Sigmoid colon (tissue), 7 donors: ENCODE data around the gene SEPTIN14. TPM values are rescaled to one million over a fixed set of nuclear protein-coding genes. Genes with fewer than 3 reads are reported as not detected.
"Not testable (repeated sequence)": the region's sequence is repeated elsewhere in the genome, so short reads cannot be mapped to it uniquely, and the experiment has no call there.

Experiments
- DNase-seq: peaks from one replicate; pipeline ENCODE4 v3.0.0-alpha.2; 2019
- H3K27ac ChIP-seq, 4 donors: fragments of 200-600 bp; sonication (generic); one replicate each; pipeline ENCODE4 v1.5.1; 2016 to 2019; ENCODE audit warnings: mild to moderate bottlenecking in 1 of 4
- H3K27me3 ChIP-seq, 3 donors: fragments of 200-600 bp; sonication (generic); one replicate each; pipeline ENCODE4 v1.5.1; 2019; ENCODE audit warnings: mild to moderate bottlenecking in 1 of 3
- H3K36me3 ChIP-seq, 4 donors: fragments of 200-600 bp; sonication (generic); one replicate each; pipeline ENCODE4 v1.5.1; 2016 to 2019
- H3K4me1 ChIP-seq, 4 donors: fragments of 200-600 bp; sonication (generic); one replicate each; pipeline ENCODE4 v1.5.1; 2017 to 2019
- H3K4me3 ChIP-seq, 4 donors: fragments of 200-600 bp; sonication (generic); one replicate each; pipeline ENCODE4 v1.5.1; 2017 to 2019; ENCODE audit warnings: mild to moderate bottlenecking in 2 of 4, moderate library complexity in 1 of 4
- H3K9me3 ChIP-seq, 4 donors: fragments of 200-600 bp in 3 of 4; sonication (generic) in 3 of 4; one replicate each; pipeline versions ENCODE4 v1.5.1 to v1.6.1; 2013 to 2019
- EP300 ChIP-seq, 4 donors: sonication (generic); formaldehyde crosslinking; IDR thresholded peaks; one replicate each; pipeline ENCODE4 v1.6.1; 2017; ENCODE audit warnings: antibody characterized with exemption in 4 of 4
- POLR2A ChIP-seq, 2 donors: fragments of 450-650 bp; IDR thresholded peaks; one replicate each; pipeline ENCODE4 v1.6.1; 2016; ENCODE audit warnings: antibody characterized with exemption in 2 of 2, mild to moderate bottlenecking in 2 of 2, moderate library complexity in 2 of 2
- POLR2AphosphoS5 ChIP-seq, 4 donors: sonication (generic); formaldehyde crosslinking; IDR thresholded peaks; one replicate each; pipeline ENCODE4 v1.6.1; 2017; ENCODE audit warnings: antibody characterized with exemption in 4 of 4
- WGBS, 2 donors: extraction: QIAGEN DNeasy Blood & Tissue Kit; methylation state at CpG; one replicate each; pipeline ENCODE4 v1.1.7; 2013; 5-methylcytosine and 5-hydroxymethylcytosine counted together
- intact Hi-C: fragments of 100-400 bp; cut with DNase I; formaldehyde crosslinking; loops from one replicate; pipeline ENCODE4 v1.15.1; 2023
- polyA plus RNA-seq, 3 donors: library from polyadenylated mRNA; stranded (reverse); fragments of 200-250 nt; gene quantifications; one replicate each; pipeline ENCODE4 v1.2.3, GENCODE V29; 2013
- total RNA-seq, 4 donors: library from RNA; depleted of rRNA; stranded (reverse); fragments of >200 nt; gene quantifications; one replicate each; pipeline ENCODE4 v1.1.0, GENCODE V29; 2016
- TF ChIP-seq, protein P1 (sequence below), 4 experiments: fragments of 450-650 bp in 3 of 4; fragments of 200-600 bp in 1 of 4; IDR thresholded peaks; one replicate each; pipeline ENCODE4 v1.5.1; 2016 to 2019; ENCODE audit warnings: antibody characterized with exemption in 4 of 4, mild to moderate bottlenecking in 3 of 4, moderate library complexity in 2 of 4
- donor health status: healthy with polysubstance abuse.
- donor health status: Bipolar disorder and iron deficiency.
- donor health status: healthy.

The SEPTIN14 gene
- total and polyA plus RNA-seq, 7 donors: not detected

GRCh38 chr7:55871932-55872485 is 9.5 kb upstream of the SEPTIN14 start:
- H3K9me3 ChIP-seq: no peaks in the 10 kb centered on the region
- H3K4me3 ChIP-seq: no peak overlapping the region
- intact Hi-C loops: no loop called here
- no peak overlapping the region for H3K27ac ChIP-seq
- H3K4me1 ChIP-seq: no peaks in the 10 kb centered on the region
- no peaks in the 10 kb centered on the region for H3K27me3 ChIP-seq
- TF ChIP-seq EP300 (IDR thresholded peaks at IDR 0.05) (no peak), POLR2AphosphoS5 (IDR thresholded peaks at IDR 0.05) (no peak)
- 87 to 88% methylated on average over 8 of the region's 8 CpGs for WGBS, 2 donors
- DNase-seq: no peak
- H3K36me3 ChIP-seq: no peaks in the 10 kb centered on the region

- H3K27ac ChIP-seq, DNase-seq, H3K9me3 ChIP-seq, H3K4me3 ChIP-seq, H3K36me3 ChIP-seq, H3K4me1 ChIP-seq, intact Hi-C loops, H3K27me3 ChIP-seq: not testable (repeated sequence)
- whole genome bisulfite sequencing, 2 donors: 76 to 79% methylated on average over 6 of the region's 7 CpGs
These were observed 6.4 kb upstream of the SEPTIN14 start for GRCh38 chr7:55868989-55869388.

DNA sequence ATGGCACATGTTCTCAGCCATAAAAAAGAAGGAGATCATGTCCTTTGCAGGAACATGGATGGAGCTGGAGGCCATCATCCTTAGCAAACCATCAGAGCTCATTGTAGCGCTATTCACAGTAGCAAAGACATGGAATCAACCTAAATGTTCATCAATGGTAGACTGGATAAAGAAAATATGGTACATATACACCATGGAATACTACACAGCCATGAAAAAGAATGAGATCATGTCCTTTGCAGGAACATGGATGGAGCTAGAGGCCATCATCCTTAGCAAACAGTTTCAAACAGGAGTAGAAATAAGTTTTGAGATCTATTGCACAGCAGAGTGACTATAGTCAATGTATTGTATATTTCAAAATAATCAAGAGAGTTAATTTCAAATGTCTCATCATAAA is 17.4 kb downstream of the SEPTIN14 start:
- H3K36me3 ChIP-seq, H3K27me3 ChIP-seq, H3K27ac ChIP-seq, DNase-seq, H3K9me3 ChIP-seq, H3K4me1 ChIP-seq, intact Hi-C loops, H3K4me3 ChIP-seq: not testable (repeated sequence)
- 62 to 78% methylated on average over 1 of the region's 1 CpG for WGBS, 2 donors

GRCh38 chr7:55838595-55838994 is 24.0 kb downstream of the SEPTIN14 start:
- Histone ChIP-seq H3K36me3 (no peaks in the 10 kb centered on the region), H3K27ac (no peak overlapping the region), H3K4me1 (no peaks in the 10 kb centered on the region), H3K9me3 (peaks cover 0 to under 1% (median 0%) of the 10 kb centered on the region in 4 donors), H3K4me3 (no peak overlapping the region), H3K27me3 (no peaks in the 10 kb centered on the region)
- WGBS, 2 donors: 89 to 93% methylated on average over 4 of the region's 4 CpGs
- intact Hi-C loops: no loop called here
- DNase-seq: no peak
- no peak for TF ChIP-seq POLR2A (IDR thresholded peaks at IDR 0.05)
- TF ChIP-seq POLR2AphosphoS5 (IDR thresholded peaks at IDR 0.05): no peak
- TF ChIP-seq, protein P1, sequence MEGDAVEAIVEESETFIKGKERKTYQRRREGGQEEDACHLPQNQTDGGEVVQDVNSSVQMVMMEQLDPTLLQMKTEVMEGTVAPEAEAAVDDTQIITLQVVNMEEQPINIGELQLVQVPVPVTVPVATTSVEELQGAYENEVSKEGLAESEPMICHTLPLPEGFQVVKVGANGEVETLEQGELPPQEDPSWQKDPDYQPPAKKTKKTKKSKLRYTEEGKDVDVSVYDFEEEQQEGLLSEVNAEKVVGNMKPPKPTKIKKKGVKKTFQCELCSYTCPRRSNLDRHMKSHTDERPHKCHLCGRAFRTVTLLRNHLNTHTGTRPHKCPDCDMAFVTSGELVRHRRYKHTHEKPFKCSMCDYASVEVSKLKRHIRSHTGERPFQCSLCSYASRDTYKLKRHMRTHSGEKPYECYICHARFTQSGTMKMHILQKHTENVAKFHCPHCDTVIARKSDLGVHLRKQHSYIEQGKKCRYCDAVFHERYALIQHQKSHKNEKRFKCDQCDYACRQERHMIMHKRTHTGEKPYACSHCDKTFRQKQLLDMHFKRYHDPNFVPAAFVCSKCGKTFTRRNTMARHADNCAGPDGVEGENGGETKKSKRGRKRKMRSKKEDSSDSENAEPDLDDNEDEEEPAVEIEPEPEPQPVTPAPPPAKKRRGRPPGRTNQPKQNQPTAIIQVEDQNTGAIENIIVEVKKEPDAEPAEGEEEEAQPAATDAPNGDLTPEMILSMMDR (IDR thresholded peaks at IDR 0.05): no peak
- no peak for TF ChIP-seq EP300 (IDR thresholded peaks at IDR 0.05)

DNA sequence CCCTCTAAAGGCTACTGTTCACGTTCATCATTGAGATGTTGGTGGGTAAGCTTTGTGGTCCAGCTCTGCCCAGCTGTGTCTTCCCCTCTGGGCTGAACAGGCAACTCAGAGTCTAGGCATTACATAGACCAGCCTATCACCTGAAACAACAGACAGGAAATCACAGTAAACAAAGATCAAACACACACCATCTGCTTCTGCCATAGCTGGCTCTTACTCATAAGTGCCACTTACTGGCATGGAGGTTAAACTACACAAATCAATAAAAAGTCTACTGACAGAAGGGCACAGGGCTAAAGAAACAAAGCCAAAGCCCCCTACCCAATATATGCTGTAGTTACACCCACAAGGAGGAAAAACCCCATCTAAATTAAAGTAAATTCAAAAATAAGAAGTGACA is 35.0 kb downstream of the SEPTIN14 start:
- Histone ChIP-seq H3K36me3 (no peaks in the 10 kb centered on the region), H3K9me3 (peaks cover 0 to 12% (median 7%) of the 10 kb centered on the region in 4 donors), H3K4me3 (no peak overlapping the region), H3K27ac (no peak overlapping the region), H3K4me1 (no peaks in the 10 kb centered on the region), H3K27me3 (no peaks in the 10 kb centered on the region)
- 78% methylated on average over 1 of the region's 1 CpG for WGBS, 2 donors
- DNase-seq: no peak
- intact Hi-C loops: no loop called here
- TF ChIP-seq EP300 (IDR thresholded peaks at IDR 0.05): no peak
- TF ChIP-seq POLR2AphosphoS5 (IDR thresholded peaks at IDR 0.05): no peak
- TF ChIP-seq POLR2A (IDR thresholded peaks at IDR 0.05): no peak
- TF ChIP-seq, protein P1 (IDR thresholded peaks at IDR 0.05): no peak

DNA sequence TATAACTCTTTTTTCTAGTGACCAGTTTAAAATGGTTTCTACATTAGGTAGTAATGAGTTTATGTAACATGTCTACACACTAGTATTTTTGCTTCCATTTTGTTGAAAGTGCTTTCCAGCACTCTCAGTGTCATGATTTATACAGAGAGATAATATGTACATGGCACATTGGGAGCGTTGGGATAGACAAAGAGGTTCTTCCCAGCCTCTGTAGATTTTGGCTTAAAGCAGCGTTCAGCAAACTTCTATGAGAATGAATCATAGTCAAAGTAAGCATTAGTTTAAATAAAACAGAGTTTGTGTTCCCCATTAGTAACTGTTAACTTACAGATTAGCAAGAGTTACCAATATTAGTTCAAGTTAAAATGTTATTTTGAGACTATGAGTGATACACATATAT is 43.9 kb downstream of the SEPTIN14 start:
- Histone ChIP-seq H3K27me3 (no peaks in the 10 kb centered on the region), H3K9me3 (peaks cover 0 to 4% (median 2%) of the 10 kb centered on the region in 4 donors), H3K4me1 (no peaks in the 10 kb centered on the region), H3K4me3 (no peak overlapping the region), H3K27ac (no peak overlapping the region), H3K36me3 (no peaks in the 10 kb centered on the region)
- TF ChIP-seq, protein P1 (IDR thresholded peaks at IDR 0.05): no peak
- TF ChIP-seq POLR2AphosphoS5 (IDR thresholded peaks at IDR 0.05): no peak
- no peak for TF ChIP-seq EP300 (IDR thresholded peaks at IDR 0.05)
- no peak for TF ChIP-seq POLR2A (IDR thresholded peaks at IDR 0.05)
- DNase-seq: no peak
- intact Hi-C loops: no loop called here
- 63 to 75% methylated on average over 2 of the region's 2 CpGs for WGBS, 2 donors

DNA sequence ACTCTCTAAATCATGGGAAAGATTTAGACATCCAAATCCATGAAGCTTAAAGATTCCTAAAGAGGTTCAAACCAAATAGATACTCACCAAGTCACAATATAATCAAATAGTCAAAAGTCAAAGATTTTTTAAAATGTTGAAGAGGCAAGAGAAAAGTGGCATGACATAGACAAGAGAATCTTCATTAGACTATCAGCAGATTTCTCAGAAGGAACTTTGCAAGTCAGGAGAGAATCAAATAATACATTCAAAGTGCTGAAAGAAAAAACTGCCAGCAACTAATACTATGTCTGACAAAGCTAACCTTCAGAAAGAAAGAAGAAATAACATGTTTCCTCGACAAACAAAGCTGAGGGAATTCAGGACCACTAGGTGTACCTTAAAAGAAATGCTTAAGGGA is 65.3 kb downstream of the SEPTIN14 start:
- H3K36me3 ChIP-seq, intact Hi-C loops, H3K4me1 ChIP-seq, DNase-seq, H3K27ac ChIP-seq, H3K27me3 ChIP-seq, H3K4me3 ChIP-seq: not testable (repeated sequence)
- peaks cover 0 to 13% (median 7%) of the 10 kb centered on the region in 4 donors for H3K9me3 ChIP-seq
- 69 to 74% methylated on average over 1 of the region's 1 CpG for WGBS, 2 donors
